ENCODE measurements around the gene C17orf78.
"Not testable (repeated sequence)": the region's sequence is repeated elsewhere in the genome, so short reads cannot be mapped to it uniquely, and the experiment has no call there.

The C17orf78 gene

DNA sequence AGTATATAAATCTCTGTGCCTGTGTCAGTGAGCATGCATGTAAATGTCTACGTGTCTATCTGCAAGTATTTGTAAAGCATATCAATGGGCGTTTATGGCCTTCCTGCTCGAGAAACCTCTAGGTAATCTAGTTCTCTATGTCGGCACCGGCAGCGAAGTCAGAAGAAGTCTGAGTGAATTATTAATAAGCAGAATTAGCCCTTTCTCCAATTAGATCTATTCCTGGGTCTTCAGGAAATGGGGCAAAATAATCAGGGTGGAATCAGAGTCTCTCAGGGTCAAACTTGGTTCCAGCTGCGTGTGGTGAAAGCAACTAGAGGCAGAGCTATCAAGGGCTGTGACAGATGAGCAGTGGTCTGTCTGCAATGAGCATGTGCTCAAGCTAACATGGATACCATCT is at the start of gene C17orf78:
TSS of gene C17orf78 (plus strand) at position 280 of the 400 bp plus-strand sequence. CDS start at position 388, 108 bp downstream.
- DNase-seq (ENCODE audit: low read depth) = no peak

DNA sequence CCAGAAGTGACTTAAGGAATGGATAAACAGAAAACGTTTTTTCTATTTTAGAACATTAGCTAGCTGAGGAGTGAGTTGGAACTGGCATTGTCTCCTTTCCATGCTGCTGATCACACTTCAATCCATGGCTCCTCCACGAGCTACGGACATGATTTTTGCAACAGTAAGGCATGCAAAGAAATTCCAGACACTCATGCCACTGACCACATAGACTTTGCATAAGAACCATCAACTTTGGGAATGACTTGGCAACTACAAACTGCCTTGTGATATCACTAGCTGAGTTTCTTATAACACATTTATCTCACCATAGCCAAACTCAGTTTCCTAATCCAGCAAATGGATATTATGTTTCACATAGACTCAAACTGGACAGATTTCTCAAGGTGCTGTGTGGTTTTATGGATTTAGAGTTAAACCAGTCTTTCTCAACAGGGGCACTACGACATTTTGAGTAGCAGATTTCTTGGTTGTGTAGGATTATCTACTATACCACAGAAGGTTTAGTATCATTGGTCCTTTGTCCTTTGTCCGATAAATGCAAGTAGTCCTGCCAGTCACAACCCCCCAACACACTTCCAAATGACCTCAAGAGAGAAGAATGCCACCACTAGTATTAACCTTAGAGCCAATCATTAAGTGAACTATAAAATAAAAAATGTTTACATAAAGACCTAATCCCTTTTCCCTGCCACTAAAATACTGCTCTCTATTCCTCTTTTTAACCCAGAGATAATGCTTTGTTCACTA is 48.3 kb upstream of the C17orf78 start:
- DNase-seq (ENCODE audit: low read depth) = no peak

GRCh38 chr17:37338847-37339246 is 36.9 kb upstream of the C17orf78 start:
- no peak for DNase-seq (ENCODE audit: low read depth)

DNA sequence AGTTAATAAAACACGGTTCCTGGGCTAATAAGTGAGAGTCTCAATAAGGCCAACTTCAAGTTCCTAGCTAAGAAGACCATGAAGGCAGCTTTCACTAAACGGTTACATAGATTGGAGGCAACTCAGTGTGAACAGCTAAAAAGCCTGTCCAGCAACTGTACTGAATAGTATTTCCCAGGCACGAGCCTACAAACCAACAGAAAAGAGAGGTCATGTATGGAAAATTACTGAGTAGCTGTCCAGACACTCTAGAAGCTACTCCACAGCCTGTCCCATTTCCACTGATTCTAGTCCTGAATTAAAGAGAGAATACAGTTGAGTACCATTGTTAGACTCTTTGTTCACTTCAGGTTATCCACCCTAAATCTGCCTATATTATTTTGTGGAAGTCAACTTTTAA is 36.5 kb upstream of the C17orf78 start:
- no peak for DNase-seq (ENCODE audit: low read depth)

- no peak for DNase-seq (ENCODE audit: low read depth)
Observed at GRCh38 chr17:37340804-37341203, 35.0 kb upstream of the C17orf78 start.

DNA sequence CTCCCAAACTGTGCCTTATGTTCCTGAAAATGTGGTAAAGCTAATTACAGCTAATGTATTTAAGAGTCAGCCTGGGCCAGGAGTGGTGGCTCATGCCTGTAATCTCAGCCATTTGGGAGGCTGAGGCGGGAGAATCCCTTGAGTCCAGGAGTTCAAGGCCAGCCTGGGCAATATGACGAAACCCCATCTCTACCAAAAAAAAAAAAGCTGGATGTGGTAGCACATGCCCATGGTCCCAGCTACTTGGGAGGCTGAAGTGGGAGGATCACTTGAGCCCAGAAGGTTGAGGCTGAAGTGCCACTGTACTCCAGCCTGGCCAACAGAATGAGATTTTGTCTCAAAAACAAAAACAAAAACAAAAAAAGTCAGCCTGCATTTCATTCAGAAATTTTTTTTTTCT is 33.2 kb upstream of the C17orf78 start:
- DNase-seq (ENCODE audit: low read depth) = no peak

GRCh38 chr17:37344519-37344918 is 31.3 kb upstream of the C17orf78 start:
- no peak for DNase-seq (ENCODE audit: low read depth)

DNA sequence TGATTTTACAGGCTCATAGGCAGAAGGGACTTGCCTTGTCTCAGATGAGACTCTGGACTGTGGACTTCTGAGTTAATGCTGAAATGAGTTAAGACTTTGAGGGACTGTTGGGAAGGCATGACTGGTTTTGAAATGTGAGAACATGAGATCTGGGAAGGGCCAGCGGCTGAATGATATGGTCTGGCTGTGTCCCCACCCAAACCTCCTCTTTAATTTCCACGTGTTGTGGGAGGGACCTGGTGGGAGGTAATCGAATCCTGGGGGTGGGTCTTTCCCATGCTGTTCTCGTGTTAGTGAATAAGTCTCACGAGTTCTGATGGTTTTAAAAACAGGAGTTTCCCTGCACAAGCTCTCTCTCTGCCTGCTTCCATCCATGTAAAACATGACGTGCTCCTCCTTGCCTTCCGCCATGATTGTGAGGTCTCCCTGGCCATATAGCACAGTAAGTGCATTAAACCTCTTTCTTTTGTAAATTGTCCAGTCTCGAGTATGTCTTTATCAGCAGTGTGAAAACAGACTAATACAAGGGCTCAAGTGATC is 28.9 kb upstream of the C17orf78 start:
- DNase-seq (ENCODE audit: low read depth) = not testable (repeated sequence)

DNA sequence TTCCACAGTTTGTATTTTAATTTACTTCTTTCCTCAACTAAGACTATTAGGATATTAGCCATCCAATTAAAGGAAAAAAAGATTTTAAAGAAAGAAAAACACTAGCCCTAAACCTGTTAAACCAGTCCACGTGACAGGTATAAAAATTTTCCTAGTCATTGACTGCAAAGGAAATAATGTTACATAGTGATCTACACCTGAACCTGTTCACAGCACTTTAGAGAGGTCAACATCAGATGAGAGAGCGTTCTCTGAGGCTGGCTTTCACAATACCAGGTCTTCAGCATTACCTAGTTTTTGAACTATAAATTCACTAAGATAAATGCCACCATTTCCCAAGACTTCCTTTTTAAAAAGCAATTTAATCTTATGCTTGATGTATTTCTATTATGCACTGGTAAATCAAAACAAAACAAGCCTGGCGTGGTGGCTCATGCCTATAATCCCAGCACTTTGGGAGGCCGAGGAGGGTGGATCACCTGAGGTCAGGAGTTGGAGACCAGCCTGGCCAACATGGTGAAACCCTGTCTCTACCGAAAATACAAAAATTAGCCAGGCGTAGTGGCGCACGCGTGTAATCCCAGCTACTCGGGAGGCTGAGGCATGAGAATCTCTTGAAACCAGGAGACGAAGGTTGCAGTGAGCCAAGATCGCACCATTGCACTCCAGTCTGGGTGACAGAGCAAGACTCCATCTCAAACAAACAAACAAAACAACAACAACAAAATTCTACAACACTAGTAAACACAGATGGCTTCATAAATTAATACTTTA is 18.8 kb upstream of the C17orf78 start:
- not testable (repeated sequence) for DNase-seq (ENCODE audit: low read depth)

- peak; percentile 9 for DNase-seq (ENCODE audit: low read depth)
Observed at GRCh38 chr17:37358098-37358829, 17.5 kb upstream of the C17orf78 start.

GRCh38 chr17:37358830-37359681 is 16.7 kb upstream of the C17orf78 start:
- DNase-seq (ENCODE audit: low read depth) = peak; percentile 78

- DNase-seq (ENCODE audit: low read depth) = no peak
Observed at GRCh38 chr17:37359682-37360188, 16.1 kb upstream of the C17orf78 start.

DNA sequence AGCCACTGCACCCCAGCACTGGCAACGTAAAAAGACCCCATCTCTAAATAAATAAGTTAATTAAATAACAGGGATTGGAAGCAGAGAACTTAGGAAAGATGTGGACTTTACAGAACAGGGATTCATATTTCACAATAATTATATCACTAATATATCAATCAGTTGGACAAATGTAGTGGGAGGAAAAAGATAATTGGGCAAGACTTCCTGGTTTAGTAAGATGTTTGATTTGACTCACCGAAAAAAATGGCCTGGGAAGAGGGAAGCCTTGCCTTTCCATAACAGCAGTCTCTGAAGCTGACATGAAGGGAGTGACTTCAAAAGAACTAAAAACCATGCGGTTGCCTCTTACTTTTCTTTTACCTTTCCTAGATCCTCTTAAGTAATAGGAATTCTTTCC is 15.2 kb upstream of the C17orf78 start:
- DNase-seq (ENCODE audit: low read depth) = no peak

GRCh38 chr17:37361543-37361942 is 14.2 kb upstream of the C17orf78 start:
- DNase-seq (ENCODE audit: low read depth) = no peak

GRCh38 chr17:37365589-37365988 is 10.2 kb upstream of the C17orf78 start:
- no peak for DNase-seq (ENCODE audit: low read depth)

- DNase-seq (ENCODE audit: low read depth) = no peak
Observed at GRCh38 chr17:37368577-37368976, 7.2 kb upstream of the C17orf78 start.

DNA sequence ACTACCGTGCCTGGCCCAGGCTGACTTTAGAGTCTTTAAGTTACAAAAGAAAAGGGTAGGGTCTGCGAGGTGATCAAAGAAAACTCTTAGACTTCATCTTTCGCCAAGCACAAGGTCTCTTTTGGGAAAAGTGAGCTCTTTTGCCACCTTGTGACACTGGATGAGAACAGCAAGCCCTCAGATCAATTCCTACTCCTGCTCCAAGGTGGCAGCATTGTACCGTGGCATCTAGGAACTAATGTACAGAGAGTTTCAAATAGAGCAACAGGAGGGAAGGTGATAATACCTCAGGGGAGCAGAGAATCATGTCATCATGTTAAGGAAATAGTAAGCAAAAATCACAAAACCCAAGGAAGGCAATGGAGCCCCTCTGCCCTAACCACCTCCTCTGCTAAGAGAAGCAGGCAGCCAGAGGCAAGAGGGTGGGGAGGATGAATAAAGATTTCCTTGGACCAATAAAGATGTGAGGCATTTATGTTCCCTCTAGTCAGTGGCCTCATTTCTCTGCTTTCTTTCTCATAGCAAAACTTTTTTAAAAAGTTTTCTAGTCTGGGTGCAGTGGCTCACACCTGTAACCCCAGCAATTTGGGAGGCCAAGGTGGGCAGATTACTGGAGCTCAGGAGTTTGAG is 2.1 kb upstream of the C17orf78 start:
- peak; percentile 52 for DNase-seq (ENCODE audit: low read depth)

DNA sequence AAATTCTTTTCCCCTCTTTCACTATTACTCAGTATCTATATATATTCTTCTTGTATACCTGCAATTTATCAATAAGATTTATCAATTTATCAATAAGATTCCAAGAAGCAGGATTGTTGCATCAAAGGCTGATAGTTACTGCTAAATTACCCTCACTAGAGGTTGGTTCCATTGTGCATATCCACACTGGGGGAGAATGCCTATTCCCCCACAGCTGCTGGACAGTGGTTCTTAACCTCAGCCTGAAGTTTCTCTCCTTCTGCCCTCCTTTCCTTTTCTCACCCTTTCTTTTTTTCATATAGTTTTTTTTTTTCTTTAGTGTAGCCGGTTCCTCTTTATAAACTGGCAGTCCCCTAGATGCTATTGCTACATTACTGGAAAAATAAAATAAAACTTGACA is 6.3 kb downstream of the C17orf78 start:
- DNase-seq (ENCODE audit: low read depth) = no peak

- DNase-seq (ENCODE audit: low read depth) = no peak
Observed at GRCh38 chr17:37384560-37385149, 8.9 kb downstream of the C17orf78 start.

DNA sequence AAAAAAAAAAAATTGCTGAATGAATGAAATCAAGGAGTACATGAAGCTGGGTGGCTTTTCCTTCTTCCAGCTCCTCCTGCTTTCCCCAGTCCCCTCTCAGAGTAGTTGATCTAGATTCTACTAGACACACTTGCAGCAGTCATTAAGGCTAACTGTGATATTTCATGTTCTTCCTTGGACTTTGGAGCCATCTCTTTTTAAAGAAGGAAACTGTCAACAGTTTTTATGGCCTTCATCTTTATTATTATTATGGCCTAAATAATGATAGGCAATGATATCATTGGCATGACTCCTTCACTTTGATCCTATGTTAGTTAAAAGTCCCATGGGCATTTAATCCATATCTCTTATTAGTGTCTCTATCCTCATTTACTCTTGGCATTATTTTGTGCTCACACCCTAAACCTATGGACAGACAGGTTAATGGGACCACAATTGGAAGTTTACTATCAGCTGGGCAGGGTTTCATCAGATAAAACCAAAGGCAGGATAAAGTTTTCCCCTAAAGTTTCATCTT is 9.7 kb downstream of the C17orf78 start:
- no peak for DNase-seq (ENCODE audit: low read depth)
